Fibroblast of villous mesenchyme (primary cell): Measurements from ENCODE around the gene DGKZ. TPM values are rescaled to one million over a fixed set of nuclear protein-coding genes. Genes with fewer than 3 reads are reported as not detected.
"Not testable (repeated sequence)": the region's sequence is repeated elsewhere in the genome, so short reads cannot be mapped to it uniquely, and the experiment has no call there.

Experiments used
- DNase-seq: peaks from one replicate; pipeline ENCODE4 v3.0.0-alpha.2; 2010; ENCODE audit warnings: low read depth
- H3K4me3 ChIP-seq: 2 replicates; pipeline ENCODE4 v1.5.1; 2011; ENCODE audit warnings: low read depth, mild to moderate bottlenecking, low read length
- total RNA-seq: library from RNA; depleted of rRNA; stranded (reverse); fragments of >200 nt; gene quantifications from 2 replicates; pipeline ENCODE4 v1.2.3, GENCODE V29; 2012
- TF ChIP-seq, protein P1 (sequence below): IDR thresholded peaks from 2 replicates; pipeline ENCODE4 v1.5.1; 2012; ENCODE audit warnings: low read depth, mild to moderate bottlenecking, low read length; ENCODE audit not compliant: insufficient read depth

The DGKZ gene
- total RNA-seq = 50.1 and 63.1 TPM in 2 replicates

DNA sequence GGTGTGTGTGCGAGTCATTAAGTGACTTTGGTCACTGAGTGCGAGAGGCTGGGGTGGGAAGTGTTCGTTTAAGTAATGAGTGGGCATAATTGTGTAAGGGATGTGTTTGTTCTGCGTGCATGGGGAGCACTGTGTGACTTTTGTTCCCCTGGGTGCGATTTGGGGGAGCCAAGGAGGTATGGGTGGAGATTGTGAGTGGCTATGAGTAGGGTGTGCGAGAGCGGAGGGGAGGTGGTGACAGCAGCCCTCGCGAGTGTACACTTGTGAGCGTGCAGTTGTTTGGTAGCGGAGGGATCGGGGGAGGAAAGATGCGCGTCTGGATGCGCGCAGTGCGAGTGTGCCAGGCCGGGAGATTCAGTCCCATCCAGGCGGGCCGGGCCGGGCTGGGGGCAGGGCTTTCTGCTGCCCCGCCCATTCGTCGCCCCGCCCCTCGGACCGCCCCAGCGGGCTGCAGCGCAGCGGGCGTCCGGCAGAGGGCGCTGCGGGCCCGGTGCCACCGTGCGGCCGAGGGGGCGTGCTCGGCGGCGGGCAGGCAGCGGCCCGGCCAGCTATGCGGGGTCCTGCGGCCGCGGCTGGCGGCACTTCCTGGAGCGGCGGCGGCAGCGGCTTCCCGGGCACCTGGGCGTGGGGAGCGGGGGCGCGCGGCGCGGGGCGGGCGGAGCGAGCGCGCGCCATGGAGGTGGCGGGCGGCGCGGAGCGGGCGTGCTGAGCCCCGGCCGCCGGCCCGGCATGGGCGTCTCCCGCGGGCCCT is at the start of gene DGKZ:
Gene DGKZ (plus strand): TSS at position 578 of the 751 bp plus-strand sequence. CDS start 197 bp downstream, outside the sequence.
- TF ChIP-seq, protein P1, sequence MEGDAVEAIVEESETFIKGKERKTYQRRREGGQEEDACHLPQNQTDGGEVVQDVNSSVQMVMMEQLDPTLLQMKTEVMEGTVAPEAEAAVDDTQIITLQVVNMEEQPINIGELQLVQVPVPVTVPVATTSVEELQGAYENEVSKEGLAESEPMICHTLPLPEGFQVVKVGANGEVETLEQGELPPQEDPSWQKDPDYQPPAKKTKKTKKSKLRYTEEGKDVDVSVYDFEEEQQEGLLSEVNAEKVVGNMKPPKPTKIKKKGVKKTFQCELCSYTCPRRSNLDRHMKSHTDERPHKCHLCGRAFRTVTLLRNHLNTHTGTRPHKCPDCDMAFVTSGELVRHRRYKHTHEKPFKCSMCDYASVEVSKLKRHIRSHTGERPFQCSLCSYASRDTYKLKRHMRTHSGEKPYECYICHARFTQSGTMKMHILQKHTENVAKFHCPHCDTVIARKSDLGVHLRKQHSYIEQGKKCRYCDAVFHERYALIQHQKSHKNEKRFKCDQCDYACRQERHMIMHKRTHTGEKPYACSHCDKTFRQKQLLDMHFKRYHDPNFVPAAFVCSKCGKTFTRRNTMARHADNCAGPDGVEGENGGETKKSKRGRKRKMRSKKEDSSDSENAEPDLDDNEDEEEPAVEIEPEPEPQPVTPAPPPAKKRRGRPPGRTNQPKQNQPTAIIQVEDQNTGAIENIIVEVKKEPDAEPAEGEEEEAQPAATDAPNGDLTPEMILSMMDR = peak; percentile 45
- peak within 1 kb of the TSS; percentile 85 for H3K4me3 ChIP-seq
- DNase-seq = peak; percentile 81

GRCh38 chr11:46298699-46299433 is 48.4 kb upstream of the DGKZ start:
- H3K4me3 ChIP-seq = no peak overlapping the region
- DNase-seq = peak; percentile 92
- TF ChIP-seq, protein P1 = no peak

- no peak overlapping the region for H3K4me3 ChIP-seq
- DNase-seq = peak; percentile 54
Measured at GRCh38 chr11:46299451-46299961, 47.8 kb upstream of the DGKZ start.

GRCh38 chr11:46300270-46300669 is 47.0 kb upstream of the DGKZ start:
- TF ChIP-seq, protein P1 = no peak
- no peak for DNase-seq
- H3K4me3 ChIP-seq = no peak overlapping the region

More at GRCh38 chr11:46299451-46299961, 47.8 kb upstream of the DGKZ start:
- TF ChIP-seq, protein P1 = no peak

GRCh38 chr11:46302866-46303265 is 44.4 kb upstream of the DGKZ start:
- no peak for DNase-seq
- no peak overlapping the region for H3K4me3 ChIP-seq
- TF ChIP-seq, protein P1 = no peak

GRCh38 chr11:46304036-46304435 is 43.2 kb upstream of the DGKZ start:
- not testable (repeated sequence) for H3K4me3 ChIP-seq, DNase-seq

DNA sequence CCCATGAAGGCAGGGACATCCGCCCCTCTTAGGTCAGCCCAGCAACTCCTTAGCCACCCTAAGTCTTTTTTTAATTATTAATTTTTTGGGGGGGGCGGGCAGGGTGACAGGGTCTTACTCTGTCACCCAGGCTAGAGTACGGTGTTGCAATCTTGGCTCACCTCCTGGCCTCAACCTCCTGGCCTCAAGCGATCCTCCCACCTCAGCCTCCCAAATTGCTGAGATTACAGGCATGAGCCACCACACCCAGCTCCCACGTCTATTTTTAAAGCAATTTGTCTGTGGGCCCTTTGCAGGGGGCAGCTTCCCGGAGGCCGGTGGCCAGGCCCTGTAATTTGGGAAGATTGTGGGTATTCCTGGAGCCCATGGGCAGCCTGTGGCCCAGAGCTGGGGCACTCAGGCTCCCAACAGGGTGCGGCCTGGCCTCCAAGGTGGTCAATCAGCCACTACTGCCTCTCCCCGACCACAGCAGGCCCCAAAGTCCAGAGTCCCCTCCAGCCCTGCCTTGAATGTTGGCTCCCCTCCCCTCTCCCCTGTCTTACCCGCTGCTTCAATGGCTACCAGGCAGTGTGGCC is 42.6 kb upstream of the DGKZ start:
- TF ChIP-seq, protein P1 = no peak
- DNase-seq = no peak
- H3K4me3 ChIP-seq = no peak overlapping the region
